Lower leg skin (tissue), 4 donors: ENCODE results near the gene PITPNM3. TPM values are rescaled to one million over a fixed set of nuclear protein-coding genes. Genes with fewer than 3 reads are reported as not detected.

ENCODE experiments used
- DNase-seq, 2 donors: peaks; one replicate each; pipeline ENCODE4 v3.0.0-alpha.2; 2019; ENCODE audit warnings: low spot score in 2 of 2
- H3K4me3 ChIP-seq: fragments of 200-600 bp; sonication (generic); 2 replicates; pipeline ENCODE4 v1.5.1; 2017; ENCODE audit warnings: mild to moderate bottlenecking, low read depth; ENCODE audit not compliant: poor library complexity, severe bottlenecking
- CTCF ChIP-seq, 3 donors: fragments of 450-650 bp; IDR thresholded peaks; one replicate each; pipeline ENCODE4 v1.5.1; 2016; ENCODE audit warnings: antibody characterized with exemption in 3 of 3, mild to moderate bottlenecking in 3 of 3, moderate library complexity in 2 of 3
- POLR2A ChIP-seq, 2 donors: fragments of 450-650 bp; IDR thresholded peaks; one replicate each; pipeline ENCODE4 v1.6.1; 2016 to 2017; ENCODE audit warnings: antibody characterized with exemption in 2 of 2, mild to moderate bottlenecking in 1 of 2, moderate library complexity in 1 of 2
- WGBS, 2 donors: methylation state at CpG; one replicate each; pipeline ENCODE4 v1.1.5; 2018; 5-methylcytosine and 5-hydroxymethylcytosine counted together
- intact Hi-C: fragments of 100-400 bp; cut with DNase I; formaldehyde crosslinking; loops from one replicate; pipeline ENCODE4 v1.15.0; 2023; ENCODE audit warnings: low total_unique reads
- total RNA-seq, 4 donors: library from RNA; depleted of rRNA; stranded (reverse); fragments of >200 nt; gene quantifications; one replicate each; pipeline ENCODE4 v1.1.0, GENCODE V29; 2016

PITPNM3 gene
- total RNA-seq, 4 donors from 2014 or later, result 11.9 to 19.5 (median 16.3) TPM

- TF ChIP-seq POLR2A (IDR thresholded peaks at IDR 0.05), result no peak
- TF ChIP-seq CTCF (IDR thresholded peaks at IDR 0.05), result no peak
- intact Hi-C loops, result no loop called here
- H3K4me3 ChIP-seq, result no peak overlapping the region
- no peak for DNase-seq
- WGBS, 2 donors, result 83 to 88% methylated on average over 2 of the region's 2 CpGs
Observed at GRCh38 chr17:6525731-6526130, 30.6 kb downstream of the PITPNM3 start.

GRCh38 chr17:6525141-6525540, 31.2 kb downstream of the PITPNM3 start:
- TF ChIP-seq CTCF (IDR thresholded peaks at IDR 0.05) (no peak), POLR2A (IDR thresholded peaks at IDR 0.05) (no peak)
- no peak for DNase-seq
- no peak overlapping the region for H3K4me3 ChIP-seq
- 94 to 96% methylated on average over 4 of the region's 4 CpGs for WGBS, 2 donors
- intact Hi-C loops, result no loop called here

- intact Hi-C loops, result no loop called here
- WGBS, 2 donors, result 63 to 64% methylated on average over 4 of the region's 4 CpGs
- no peak for TF ChIP-seq POLR2A (IDR thresholded peaks at IDR 0.05)
- no peak for TF ChIP-seq CTCF (IDR thresholded peaks at IDR 0.05)
Observed at GRCh38 chr17:6524520-6524919, 31.8 kb downstream of the PITPNM3 start.

GRCh38 chr17:6523809-6524355, 32.5 kb downstream of the PITPNM3 start:
- 88 to 89% methylated on average over 8 of the region's 8 CpGs for WGBS, 2 donors
- no peak overlapping the region for H3K4me3 ChIP-seq
- TF ChIP-seq CTCF (IDR thresholded peaks at IDR 0.05) (no peak), POLR2A (IDR thresholded peaks at IDR 0.05) (no peak)
- no peak for DNase-seq
- intact Hi-C loops, result no loop called here

More at GRCh38 chr17:6524520-6524919, 31.8 kb downstream of the PITPNM3 start:
- no peak for DNase-seq
- H3K4me3 ChIP-seq, result no peak overlapping the region

- no peak for TF ChIP-seq POLR2A (IDR thresholded peaks at IDR 0.05)
- no peak for TF ChIP-seq CTCF (IDR thresholded peaks at IDR 0.05)
- H3K4me3 ChIP-seq, result no peak overlapping the region
- intact Hi-C loops, result no loop called here
- 80 to 90% methylated on average over 3 of the region's 3 CpGs for WGBS, 2 donors
- no peak for DNase-seq
Observed at GRCh38 chr17:6523330-6523729, 33.0 kb downstream of the PITPNM3 start.

- intact Hi-C loops, result no loop called here
- TF ChIP-seq POLR2A (IDR thresholded peaks at IDR 0.05) (no peak), CTCF (IDR thresholded peaks at IDR 0.05) (no peak)
- WGBS, 2 donors, result 86 to 87% methylated on average over 5 of the region's 5 CpGs
- H3K4me3 ChIP-seq, result no peak overlapping the region
- DNase-seq, result no peak
Observed at GRCh38 chr17:6521586-6521985, 34.8 kb downstream of the PITPNM3 start.
